GM23338 (cell line): ENCODE data around the gene CSNK1G1. TPM values are rescaled to one million over a fixed set of nuclear protein-coding genes. Genes with fewer than 3 reads are reported as not detected.

Experiments
- ATAC-seq: fragments of 200-7000 bp; cut with Tn5 transposase; 3 replicates; pipeline ENCODE4 v1.9.1; 2020
- DNase-seq: peaks from one replicate; pipeline ENCODE4 v3.0.0-alpha.2; 2015; ENCODE audit warnings: low spot score
- H2AFZ ChIP-seq: fragments of 200-600 bp; sonication (generic); 2 replicates; pipeline ENCODE4 v1.8.0; 2016; ENCODE audit warnings: antibody characterized with exemption, mild to moderate bottlenecking, moderate library complexity
- H3F3A ChIP-seq: fragments of 200-600 bp; sonication (generic); replicated peaks from 2 replicates; pipeline ENCODE4 v1.8.0; 2017; ENCODE audit warnings: antibody characterized with exemption, mixed run types, low read depth
- H3K27ac ChIP-seq: fragments of 200-600 bp; sonication (generic); 2 replicates; pipeline ENCODE4 v1.6.1; 2016; ENCODE audit warnings: low read depth
- H3K27me3 ChIP-seq: fragments of 200-600 bp; sonication (generic); 2 replicates; pipeline ENCODE4 v1.8.0; 2016; ENCODE audit warnings: mild to moderate bottlenecking, mixed run types, moderate library complexity; ENCODE audit not compliant: insufficient read depth
- H3K36me3 ChIP-seq: fragments of 200-600 bp; sonication (generic); 2 replicates; pipeline ENCODE4 v1.8.0; 2016; ENCODE audit warnings: mild to moderate bottlenecking; ENCODE audit not compliant: insufficient read depth
- H3K4me1 ChIP-seq: fragments of 200-600 bp; sonication (generic); 2 replicates; pipeline ENCODE4 v1.8.0; 2016; ENCODE audit warnings: mild to moderate bottlenecking, moderate library complexity; ENCODE audit not compliant: insufficient read depth
- H3K4me2 ChIP-seq: fragments of 200-600 bp; sonication (generic); 2 replicates; pipeline ENCODE4 v1.7.1; 2017; ENCODE audit warnings: mixed run types
- H3K4me3 ChIP-seq: fragments of 200-600 bp; sonication (generic); 2 replicates; pipeline ENCODE4 v1.6.1; 2016; ENCODE audit warnings: mixed run types
- H3K79me2 ChIP-seq: fragments of 200-600 bp; sonication (generic); replicated peaks from 2 replicates; pipeline ENCODE4 v1.8.0; 2017; ENCODE audit warnings: mild to moderate bottlenecking; ENCODE audit not compliant: insufficient read depth
- H3K9me2 ChIP-seq: fragments of 200-600 bp; sonication (generic); 2 replicates; pipeline ENCODE4 v1.8.0; 2017; ENCODE audit not compliant: insufficient read depth
- H4K20me1 ChIP-seq: fragments of 200-600 bp; sonication (generic); replicated peaks from 2 replicates; pipeline ENCODE4 v1.8.0; 2017; ENCODE audit warnings: mild to moderate bottlenecking; ENCODE audit not compliant: insufficient read depth
- H3K27ac Mint-ChIP-seq: 2 replicates; pipeline ENCODE4 v1.8.0; 2020; ENCODE audit warnings: inconsistent platforms, mild to moderate bottlenecking, moderate library complexity, mixed read lengths
- H3K27me3 Mint-ChIP-seq: 3 replicates; pipeline ENCODE4 v1.8.0; 2022; ENCODE audit warnings: low read depth, mild to moderate bottlenecking, moderate library complexity, mixed read lengths, inconsistent platforms; ENCODE audit not compliant: insufficient read depth, poor library complexity
- H3K36me3 Mint-ChIP-seq: 3 replicates; pipeline ENCODE4 v1.8.0; 2021; ENCODE audit warnings: low read depth, mild to moderate bottlenecking, inconsistent platforms, moderate library complexity, mixed read lengths
- H3K4me1 Mint-ChIP-seq: 3 replicates; pipeline ENCODE4 v1.8.0; 2020; ENCODE audit warnings: mild to moderate bottlenecking, inconsistent platforms, mixed read lengths
- H3K4me3 Mint-ChIP-seq: 3 replicates; pipeline ENCODE4 v1.8.0; 2021; ENCODE audit warnings: moderate library complexity, mild to moderate bottlenecking, inconsistent platforms, mixed read lengths
- H3K9me3 Mint-ChIP-seq: 3 replicates; pipeline ENCODE4 v1.8.0; 2020; ENCODE audit warnings: moderate library complexity, mild to moderate bottlenecking, inconsistent platforms, mixed read lengths
- EZH2 ChIP-seq: fragments of 200-600 bp; sonication (generic); IDR thresholded peaks from one replicate; pipeline ENCODE4 v1.8.0; 2017; ENCODE audit warnings: antibody characterized with exemption, mild to moderate bottlenecking, low read depth; ENCODE audit not compliant: unreplicated experiment
- EZH2phosphoT487 ChIP-seq: fragments of 200-600 bp; sonication (generic); IDR thresholded peaks from one replicate; pipeline ENCODE4 v1.8.1; 2018; ENCODE audit warnings: antibody characterized with exemption; ENCODE audit not compliant: unreplicated experiment
- NANOG ChIP-seq: IDR thresholded peaks from 2 replicates; pipeline ENCODE4 v1.6.1; 2016; ENCODE audit warnings: antibody characterized with exemption, borderline replicate concordance
- ZNF114 ChIP-seq: fragments of 250-450 bp; sonication (Bioruptor Pico); IDR thresholded peaks from 2 replicates; pipeline ENCODE4 v1.5.0; 2020; ENCODE audit warnings: mild to moderate bottlenecking, moderate library complexity
- polyA plus RNA-seq: library from polyadenylated mRNA; unstranded; fragments of >200 nt; fragmentation: Nextera tagmentation; extraction: Ambion mirVana; gene quantifications from 2 replicates; pipeline ENCODE4 v1.2.1, GENCODE V29; 2016
- total RNA-seq: library from RNA; depleted of rRNA; stranded (reverse); fragments of >200 nt; shearing (Covaris generic); gene quantifications from 2 replicates; pipeline ENCODE4 v1.2.3, GENCODE V29; 2014
- TF ChIP-seq, protein P1 (sequence below): IDR thresholded peaks from 2 replicates; pipeline ENCODE4 v1.6.1; 2016; ENCODE audit warnings: antibody characterized with exemption
- TF ChIP-seq, protein P2 (sequence below): fragments of 250-450 bp; sonication (Bioruptor Pico); IDR thresholded peaks from 2 replicates; pipeline ENCODE4 v1.5.0; 2020; ENCODE audit warnings: mild to moderate bottlenecking, moderate library complexity

Gene CSNK1G1
- total and polyA plus RNA-seq, 2 experiments from 2014 or later = 9.3 to 13.4 TPM

DNA sequence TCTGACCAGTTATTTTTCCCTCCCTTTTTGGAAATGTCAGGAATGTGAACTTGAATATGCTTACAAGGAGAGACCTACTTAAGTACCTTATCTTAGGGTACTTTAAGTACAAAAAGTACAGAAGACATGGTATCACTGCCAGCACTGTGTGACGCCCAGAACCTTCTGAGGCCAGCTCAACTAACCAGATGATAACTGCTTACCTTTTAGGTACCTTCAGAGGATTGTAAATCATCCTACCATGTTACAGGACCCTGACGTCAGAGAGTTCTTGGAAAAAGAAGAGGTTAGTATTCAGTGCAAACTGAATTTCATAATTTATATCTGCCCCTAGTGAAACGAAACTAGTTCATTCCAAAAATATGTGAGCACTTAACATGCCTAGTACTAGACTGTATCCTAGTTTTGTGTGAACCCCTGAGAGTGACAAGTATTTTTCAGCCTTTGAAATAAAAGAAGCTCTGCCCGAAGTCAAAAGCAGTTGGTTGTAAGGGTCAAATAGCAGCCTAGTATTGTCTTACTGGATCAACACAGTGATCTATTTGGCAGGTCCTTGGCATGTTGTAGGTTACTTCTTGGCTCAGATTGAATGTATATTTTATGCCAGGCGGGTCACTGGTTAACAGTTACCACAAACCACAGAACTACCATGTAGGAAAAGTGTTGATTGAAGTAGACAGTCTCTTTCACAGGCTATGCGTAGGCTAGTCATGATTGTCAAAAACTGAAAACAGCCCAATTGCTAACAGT is 228.3 kb downstream of the CSNK1G1 start (continued):
- TF ChIP-seq, protein P1, sequence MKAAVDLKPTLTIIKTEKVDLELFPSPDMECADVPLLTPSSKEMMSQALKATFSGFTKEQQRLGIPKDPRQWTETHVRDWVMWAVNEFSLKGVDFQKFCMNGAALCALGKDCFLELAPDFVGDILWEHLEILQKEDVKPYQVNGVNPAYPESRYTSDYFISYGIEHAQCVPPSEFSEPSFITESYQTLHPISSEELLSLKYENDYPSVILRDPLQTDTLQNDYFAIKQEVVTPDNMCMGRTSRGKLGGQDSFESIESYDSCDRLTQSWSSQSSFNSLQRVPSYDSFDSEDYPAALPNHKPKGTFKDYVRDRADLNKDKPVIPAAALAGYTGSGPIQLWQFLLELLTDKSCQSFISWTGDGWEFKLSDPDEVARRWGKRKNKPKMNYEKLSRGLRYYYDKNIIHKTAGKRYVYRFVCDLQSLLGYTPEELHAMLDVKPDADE = no peak
- TF ChIP-seq ZNF114 (no peak), EZH2 (no peak)
- TF ChIP-seq, protein P2, sequence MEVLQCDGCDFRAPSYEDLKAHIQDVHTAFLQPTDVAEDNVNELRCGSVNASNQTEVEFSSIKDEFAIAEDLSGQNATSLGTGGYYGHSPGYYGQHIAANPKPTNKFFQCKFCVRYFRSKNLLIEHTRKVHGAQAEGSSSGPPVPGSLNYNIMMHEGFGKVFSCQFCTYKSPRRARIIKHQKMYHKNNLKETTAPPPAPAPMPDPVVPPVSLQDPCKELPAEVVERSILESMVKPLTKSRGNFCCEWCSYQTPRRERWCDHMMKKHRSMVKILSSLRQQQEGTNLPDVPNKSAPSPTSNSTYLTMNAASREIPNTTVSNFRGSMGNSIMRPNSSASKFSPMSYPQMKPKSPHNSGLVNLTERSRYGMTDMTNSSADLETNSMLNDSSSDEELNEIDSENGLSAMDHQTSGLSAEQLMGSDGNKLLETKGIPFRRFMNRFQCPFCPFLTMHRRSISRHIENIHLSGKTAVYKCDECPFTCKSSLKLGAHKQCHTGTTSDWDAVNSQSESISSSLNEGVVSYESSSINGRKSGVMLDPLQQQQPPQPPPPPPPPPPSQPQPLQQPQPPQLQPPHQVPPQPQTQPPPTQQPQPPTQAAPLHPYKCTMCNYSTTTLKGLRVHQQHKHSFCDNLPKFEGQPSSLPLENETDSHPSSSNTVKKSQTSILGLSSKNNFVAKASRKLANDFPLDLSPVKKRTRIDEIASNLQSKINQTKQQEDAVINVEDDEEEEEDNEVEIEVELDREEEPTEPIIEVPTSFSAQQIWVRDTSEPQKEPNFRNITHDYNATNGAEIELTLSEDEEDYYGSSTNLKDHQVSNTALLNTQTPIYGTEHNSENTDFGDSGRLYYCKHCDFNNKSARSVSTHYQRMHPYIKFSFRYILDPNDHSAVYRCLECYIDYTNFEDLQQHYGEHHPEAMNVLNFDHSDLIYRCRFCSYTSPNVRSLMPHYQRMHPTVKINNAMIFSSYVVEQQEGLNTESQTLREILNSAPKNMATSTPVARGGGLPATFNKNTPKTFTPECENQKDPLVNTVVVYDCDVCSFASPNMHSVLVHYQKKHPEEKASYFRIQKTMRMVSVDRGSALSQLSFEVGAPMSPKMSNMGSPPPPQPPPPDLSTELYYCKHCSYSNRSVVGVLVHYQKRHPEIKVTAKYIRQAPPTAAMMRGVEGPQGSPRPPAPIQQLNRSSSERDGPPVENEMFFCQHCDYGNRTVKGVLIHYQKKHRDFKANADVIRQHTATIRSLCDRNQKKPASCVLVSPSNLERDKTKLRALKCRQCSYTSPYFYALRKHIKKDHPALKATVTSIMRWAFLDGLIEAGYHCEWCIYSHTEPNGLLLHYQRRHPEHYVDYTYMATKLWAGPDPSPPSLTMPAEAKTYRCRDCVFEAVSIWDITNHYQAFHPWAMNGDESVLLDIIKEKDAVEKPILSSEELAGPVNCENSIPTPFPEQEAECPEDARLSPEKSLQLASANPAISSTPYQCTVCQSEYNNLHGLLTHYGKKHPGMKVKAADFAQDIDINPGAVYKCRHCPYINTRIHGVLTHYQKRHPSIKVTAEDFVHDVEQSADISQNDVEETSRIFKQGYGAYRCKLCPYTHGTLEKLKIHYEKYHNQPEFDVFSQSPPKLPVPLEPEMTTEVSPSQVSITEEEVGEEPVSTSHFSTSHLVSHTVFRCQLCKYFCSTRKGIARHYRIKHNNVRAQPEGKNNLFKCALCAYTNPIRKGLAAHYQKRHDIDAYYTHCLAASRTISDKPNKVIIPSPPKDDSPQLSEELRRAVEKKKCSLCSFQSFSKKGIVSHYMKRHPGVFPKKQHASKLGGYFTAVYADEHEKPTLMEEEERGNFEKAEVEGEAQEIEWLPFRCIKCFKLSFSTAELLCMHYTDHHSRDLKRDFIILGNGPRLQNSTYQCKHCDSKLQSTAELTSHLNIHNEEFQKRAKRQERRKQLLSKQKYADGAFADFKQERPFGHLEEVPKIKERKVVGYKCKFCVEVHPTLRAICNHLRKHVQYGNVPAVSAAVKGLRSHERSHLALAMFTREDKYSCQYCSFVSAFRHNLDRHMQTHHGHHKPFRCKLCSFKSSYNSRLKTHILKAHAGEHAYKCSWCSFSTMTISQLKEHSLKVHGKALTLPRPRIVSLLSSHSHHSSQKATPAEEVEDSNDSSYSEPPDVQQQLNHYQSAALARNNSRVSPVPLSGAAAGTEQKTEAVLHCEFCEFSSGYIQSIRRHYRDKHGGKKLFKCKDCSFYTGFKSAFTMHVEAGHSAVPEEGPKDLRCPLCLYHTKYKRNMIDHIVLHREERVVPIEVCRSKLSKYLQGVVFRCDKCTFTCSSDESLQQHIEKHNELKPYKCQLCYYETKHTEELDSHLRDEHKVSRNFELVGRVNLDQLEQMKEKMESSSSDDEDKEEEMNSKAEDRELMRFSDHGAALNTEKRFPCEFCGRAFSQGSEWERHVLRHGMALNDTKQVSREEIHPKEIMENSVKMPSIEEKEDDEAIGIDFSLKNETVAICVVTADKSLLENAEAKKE (CRISPR knock-in tag) = no peak

DNA sequence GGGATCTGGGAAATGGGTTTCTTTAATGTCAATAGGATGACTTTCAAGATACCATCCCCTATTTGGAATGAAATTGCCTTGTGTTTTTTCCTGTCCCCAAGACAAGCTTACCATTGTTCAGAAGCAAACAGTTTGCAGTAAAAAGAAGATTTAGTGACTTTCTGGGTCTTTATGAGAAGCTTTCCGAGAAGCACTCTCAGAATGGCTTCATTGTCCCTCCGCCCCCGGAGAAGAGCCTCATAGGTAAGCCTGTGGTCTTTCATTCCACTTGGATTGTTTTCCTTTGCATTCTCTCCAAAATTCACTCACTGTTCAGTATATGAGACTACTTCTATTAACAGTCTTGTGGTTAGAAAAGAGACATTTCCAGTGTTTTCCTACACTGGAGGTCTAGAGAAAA is 230.0 kb downstream of the CSNK1G1 start:
- Mint-ChIP-seq H3K4me3 (no peak overlapping the region), H3K9me3 (no peaks in the 10 kb centered on the region), H3K27ac (no peak overlapping the region), H3K27me3 (no peaks in the 10 kb centered on the region), H3K4me1 (no peaks in the 10 kb centered on the region), H3K36me3 (peaks cover 38% of the 10 kb centered on the region)
- no peak overlapping the region for H2AFZ ChIP-seq
- H3K4me1 ChIP-seq = no peaks in the 10 kb centered on the region
- ATAC-seq = no peak
- H3K27ac ChIP-seq = no peak overlapping the region
- H3K4me3 ChIP-seq = no peak overlapping the region
- DNase-seq = no peak
- H3K79me2 ChIP-seq = no peaks in the 10 kb centered on the region
- H3F3A ChIP-seq = 0 out of 2 replicates have a peak, but pooled peaks cover 6% of the 10 kb centered on the region
- no peaks in the 10 kb centered on the region for H3K9me2 ChIP-seq
- no peaks in the 10 kb centered on the region for H4K20me1 ChIP-seq
- H3K4me2 ChIP-seq = no peak overlapping the region
- H3K36me3 ChIP-seq = peaks cover 35% of the 10 kb centered on the region
- no peaks in the 10 kb centered on the region for H3K27me3 ChIP-seq
- no peak for TF ChIP-seq EZH2phosphoT487
- no peak for TF ChIP-seq NANOG
- TF ChIP-seq, protein P2 (CRISPR knock-in tag) = no peak
- TF ChIP-seq, protein P1 = no peak
